Tibial nerve (tissue), 4 donors: ENCODE results near the gene GCDH. TPM values are rescaled to one million over a fixed set of nuclear protein-coding genes. Genes with fewer than 3 reads are reported as not detected.

Source experiments
- DNase-seq, 2 donors: peaks; one replicate each; pipeline ENCODE4 v3.0.0-alpha.2; 2019; ENCODE audit warnings: low spot score in 2 of 2
- H3K27ac ChIP-seq, 4 donors: fragments of 200-600 bp; sonication (generic) in 3 of 4; one replicate each; pipeline ENCODE4 v1.5.1; 2017 to 2019; ENCODE audit warnings: mild to moderate bottlenecking in 1 of 4
- H3K27me3 ChIP-seq, 2 donors: fragments of 200-600 bp; sonication (generic) in 1 of 2; one replicate each; pipeline versions ENCODE4 v1.5.1 to v1.6.0; 2017 to 2019
- H3K36me3 ChIP-seq, 3 donors: fragments of 200-600 bp; sonication (generic); one replicate each; pipeline ENCODE4 v1.5.1; 2018 to 2019
- H3K4me1 ChIP-seq, 4 donors: fragments of 200-600 bp; sonication (generic) in 3 of 4; one replicate each; pipeline ENCODE4 v1.5.1; 2017 to 2019
- H3K4me3 ChIP-seq, 4 donors: fragments of 200-600 bp; sonication (generic) in 3 of 4; one replicate each; pipeline ENCODE4 v1.5.1; 2017 to 2019; ENCODE audit warnings: mild to moderate bottlenecking in 1 of 4, moderate library complexity in 1 of 4
- H3K9me3 ChIP-seq, 4 donors: fragments of 200-600 bp; sonication (generic) in 3 of 4; one replicate each; pipeline ENCODE4 v1.5.1; 2017 to 2019
- CTCF ChIP-seq, 5 experiments: fragments of 200-600 bp in 3 of 5; fragments of 450-650 bp in 2 of 5; sonication (generic) in 3 of 5; IDR thresholded peaks; one replicate each; pipeline ENCODE4 v1.5.1; 2016 to 2019; ENCODE audit warnings: antibody characterized with exemption in 5 of 5, mild to moderate bottlenecking in 3 of 5, moderate library complexity in 2 of 5
- EP300 ChIP-seq, 2 donors: sonication (generic); formaldehyde crosslinking; IDR thresholded peaks; one replicate each; pipeline ENCODE4 v1.6.1; 2017; ENCODE audit warnings: antibody characterized with exemption in 2 of 2, mild to moderate bottlenecking in 1 of 2
- POLR2A ChIP-seq, 2 donors: fragments of 450-650 bp; IDR thresholded peaks; one replicate each; pipeline ENCODE4 v1.6.1; 2017; ENCODE audit warnings: antibody characterized with exemption in 2 of 2, mild to moderate bottlenecking in 2 of 2, moderate library complexity in 2 of 2
- WGBS, 2 donors: methylation state at CpG; one replicate each; pipeline ENCODE4 v1.1.5; 2018; 5-methylcytosine and 5-hydroxymethylcytosine counted together
- total RNA-seq, 4 donors: library from RNA; depleted of rRNA; stranded (reverse); fragments of >200 nt; gene quantifications; one replicate each; pipeline ENCODE4 v1.1.0, GENCODE V29; 2016

Gene GCDH
- total RNA-seq, 4 donors from 2014 or later = 50.4 to 68.0 (median 64.6) TPM

- WGBS, 2 donors = 88 to 89% methylated on average over 10 of the region's 10 CpGs
- H3K36me3 ChIP-seq = peaks cover 0 to 8% (median 2%) of the 10 kb centered on the region in 3 donors
- H3K9me3 ChIP-seq = no peaks in the 10 kb centered on the region
- H3K27me3 ChIP-seq = no peaks in the 10 kb centered on the region
- no peak overlapping the region for H3K27ac ChIP-seq
- H3K4me1 ChIP-seq = peaks cover 0 to 42% (median 21%) of the 10 kb centered on the region in 4 donors
- DNase-seq = no peak
- no peak overlapping the region for H3K4me3 ChIP-seq
- TF ChIP-seq POLR2A (IDR thresholded peaks at IDR 0.05) (no peak), CTCF (IDR thresholded peaks at IDR 0.05) (no peak), EP300 (IDR thresholded peaks at IDR 0.05) (no peak)
Observed at GRCh38 chr19:12935071-12935470, 44.1 kb downstream of the GCDH start.

- peaks cover 0 to 17% (median 16%) of the 10 kb centered on the region in 3 donors for H3K36me3 ChIP-seq
- no peaks in the 10 kb centered on the region for H3K27me3 ChIP-seq
- H3K4me3 ChIP-seq = no peak overlapping the region
- no peak overlapping the region for H3K27ac ChIP-seq
- H3K9me3 ChIP-seq = no peaks in the 10 kb centered on the region
- TF ChIP-seq EP300 (IDR thresholded peaks at IDR 0.05) = no peak
- TF ChIP-seq CTCF (IDR thresholded peaks at IDR 0.05) = no peak
- TF ChIP-seq POLR2A (IDR thresholded peaks at IDR 0.05) = no peak
- H3K4me1 ChIP-seq = peaks cover 0 to 54% (median 31%) of the 10 kb centered on the region in 4 donors
- DNase-seq = no peak
- WGBS, 2 donors = 75 to 77% methylated on average over 7 of the region's 7 CpGs
Observed at GRCh38 chr19:12936582-12936981, 45.6 kb downstream of the GCDH start.

- Histone ChIP-seq H3K4me3 (peak overlapping the region; percentile 44 to 99 (median 92)), H3K36me3 (peaks cover 2 to 24% (median 21%) of the 10 kb centered on the region in 3 donors), H3K4me1 (peaks cover 0 to 52% (median 29%) of the 10 kb centered on the region in 4 donors), H3K27ac (peak overlapping the region; percentile 40 to 91 (median 62)), H3K27me3 (no peaks in the 10 kb centered on the region), H3K9me3 (no peaks in the 10 kb centered on the region)
- DNase-seq = peak in 1 of 2 donors; percentile 45
- 22 to 23% methylated on average over 23 of the region's 23 CpGs for WGBS, 2 donors
- TF ChIP-seq CTCF (IDR thresholded peaks at IDR 0.05) (no peak), EP300 (IDR thresholded peaks at IDR 0.05) (no peak), POLR2A (IDR thresholded peaks at IDR 0.05) (no peak)
Observed at GRCh38 chr19:12937093-12937926, 46.4 kb downstream of the GCDH start.

GRCh38 chr19:12937927-12938778 lies 47.2 kb downstream of the GCDH start, which contains the start of gene CALR:
TSS of gene CALR (plus strand) at chr19:12938609. CDS start at chr19:12938680, 71 bp downstream.
- peaks cover 2 to 33% (median 28%) of the 10 kb centered on the region in 3 donors for H3K36me3 ChIP-seq
- peak; percentile 99 to 100 for DNase-seq
- H3K4me1 ChIP-seq = peaks cover 0 to 52% (median 23%) of the 10 kb centered on the region in 4 donors
- peak within 1 kb of the TSS; percentile 82 to 95 (median 90) for H3K27ac ChIP-seq
- no peaks in the 10 kb centered on the region for H3K27me3 ChIP-seq
- TF ChIP-seq EP300 (IDR thresholded peaks at IDR 0.05) = peak; percentile 78 to 99
- peak; percentile 100 for TF ChIP-seq POLR2A (IDR thresholded peaks at IDR 0.05)
- peak in 2 of 5 experiments; percentile 66 to 67 for TF ChIP-seq CTCF (IDR thresholded peaks at IDR 0.05)
- 0 to 3% methylated on average over 19 to 31 of the region's 63 CpGs for WGBS, 2 donors
- no peaks in the 10 kb centered on the region for H3K9me3 ChIP-seq
- H3K4me3 ChIP-seq = peak within 1 kb of the TSS; percentile 80 to 99 (median 92)
